ENCODE measurements around the gene ENO1. TPM values are rescaled to one million over a fixed set of nuclear protein-coding genes. Genes with fewer than 3 reads are reported as not detected.
A peak's percentile ranks its signal among the peaks of the same experiment; 100 is the strongest.
"Not testable (repeated sequence)": the region's sequence is repeated elsewhere in the genome, so short reads cannot be mapped to it uniquely, and the experiment has no call there.

ENO1 gene
- total RNA-seq, 1 experiment from 2014 or later, result 2,334 TPM

DNA sequence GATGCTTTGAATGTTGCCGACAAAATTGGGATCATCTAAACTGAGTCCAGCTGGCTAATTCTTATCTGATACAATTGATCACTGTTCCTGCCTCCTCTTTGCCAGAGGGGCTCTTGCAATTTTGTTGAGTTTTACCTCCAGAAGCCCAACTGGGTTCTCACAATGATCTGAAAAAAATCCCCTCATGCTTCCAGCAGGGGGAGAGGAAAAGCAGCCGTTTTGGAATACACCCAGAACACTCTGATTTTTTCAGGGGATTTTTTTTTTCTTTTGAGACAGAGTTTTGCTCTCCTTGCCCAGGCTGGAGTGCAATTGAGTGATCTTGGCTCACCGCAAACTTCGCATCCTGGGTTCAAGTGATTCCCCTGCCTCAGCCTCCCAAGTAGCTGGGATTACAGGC is 47.1 kb downstream of the ENO1 start:
- RAD21 ChIA-PET (ENCODE audit: low non-redundant PET in 1 of 2, low total read pairs in 2 of 2, uncharacterized antibody in 2 of 2, unreplicated experiment in 2 of 2), result no interaction called here
- Histone ChIP-seq H4K20me1 (ENCODE audit: insufficient read depth) (no peaks in the 10 kb centered on the region), H3K9me2 (ENCODE audit: insufficient read depth) (no peaks in the 10 kb centered on the region), H3K27ac (ENCODE audit: low read depth, low read length) (no peak overlapping the region), H3K4me2 (ENCODE audit: low read length) (no peak overlapping the region), H3K79me2 (ENCODE audit: insufficient read depth, low read length) (no peaks in the 10 kb centered on the region), H3K36me3 (ENCODE audit: control insufficient read depth in 1 of 2, insufficient read depth in 2 of 2, low read length in 2 of 2) (no peaks in the 10 kb centered on the region), H2AFZ (ENCODE audit: low read depth, low read length, poor library complexity, severe bottlenecking) (no peak overlapping the region), H3K9ac (ENCODE audit: low read length) (no peak overlapping the region), H3K27me3 (ENCODE audit: insufficient read depth, low read length) (no peaks in the 10 kb centered on the region), H3K4me3 (replicated peaks in 1 of 2; ENCODE audit: low read depth in 1 of 2, low read length in 2 of 2) (no peak overlapping the region), H3K9me3 (ENCODE audit: control insufficient read depth in 1 of 2, insufficient read depth in 1 of 2, low read depth in 1 of 2, low read length in 2 of 2) (no peaks in the 10 kb centered on the region), H3K4me1 (ENCODE audit: control insufficient read depth in 1 of 2, insufficient read depth in 2 of 2, low read length in 2 of 2) (peaks cover 0 to 10% of the 10 kb centered on the region in 2 experiments; a peak in 2 of 4 replicates)
- no peak for DNase-seq (ENCODE audit: low read depth, low spot score)
- ATAC-seq, result peak; percentile 46; the same call in 1 of the 2 replicates
- no peak for TF ChIP-seq FOSL1 (IDR thresholded peaks at IDR 0.05; ENCODE audit: low read depth)
- no peak for TF ChIP-seq SRF (IDR thresholded peaks at IDR 0.05; ENCODE audit: low read depth)
- TF ChIP-seq ZFX (IDR thresholded peaks at IDR 0.05), result no peak
- TF ChIP-seq EZH2 (IDR thresholded peaks at IDR 0.05), result no peak
- TF ChIP-seq, protein P1, sequence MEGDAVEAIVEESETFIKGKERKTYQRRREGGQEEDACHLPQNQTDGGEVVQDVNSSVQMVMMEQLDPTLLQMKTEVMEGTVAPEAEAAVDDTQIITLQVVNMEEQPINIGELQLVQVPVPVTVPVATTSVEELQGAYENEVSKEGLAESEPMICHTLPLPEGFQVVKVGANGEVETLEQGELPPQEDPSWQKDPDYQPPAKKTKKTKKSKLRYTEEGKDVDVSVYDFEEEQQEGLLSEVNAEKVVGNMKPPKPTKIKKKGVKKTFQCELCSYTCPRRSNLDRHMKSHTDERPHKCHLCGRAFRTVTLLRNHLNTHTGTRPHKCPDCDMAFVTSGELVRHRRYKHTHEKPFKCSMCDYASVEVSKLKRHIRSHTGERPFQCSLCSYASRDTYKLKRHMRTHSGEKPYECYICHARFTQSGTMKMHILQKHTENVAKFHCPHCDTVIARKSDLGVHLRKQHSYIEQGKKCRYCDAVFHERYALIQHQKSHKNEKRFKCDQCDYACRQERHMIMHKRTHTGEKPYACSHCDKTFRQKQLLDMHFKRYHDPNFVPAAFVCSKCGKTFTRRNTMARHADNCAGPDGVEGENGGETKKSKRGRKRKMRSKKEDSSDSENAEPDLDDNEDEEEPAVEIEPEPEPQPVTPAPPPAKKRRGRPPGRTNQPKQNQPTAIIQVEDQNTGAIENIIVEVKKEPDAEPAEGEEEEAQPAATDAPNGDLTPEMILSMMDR (IDR thresholded peaks at IDR 0.05 in 2 of 3, conservative IDR thresholded peaks at IDR 0.05 in 1 of 3; ENCODE audit: borderline replicate concordance in 1 of 3, insufficient read depth in 1 of 3, low read depth in 2 of 3, low read length in 2 of 3), result peak in 2 of 3 experiments; percentile 41 to 53; a peak in 3 of 6 replicates
- BruUV-seq (replicated peaks), result no TSS peak
- intact Hi-C loops (cut with micrococcal nuclease), result no loop called here
- CTCF ChIA-PET, result interaction anchor here (1.4 kb wide), 1 partner anchor 10 kb away, joined by 3 read pairs; no protein-coding TSS in a partner anchor
- POLR2A ChIA-PET, result no interaction called here

DNA sequence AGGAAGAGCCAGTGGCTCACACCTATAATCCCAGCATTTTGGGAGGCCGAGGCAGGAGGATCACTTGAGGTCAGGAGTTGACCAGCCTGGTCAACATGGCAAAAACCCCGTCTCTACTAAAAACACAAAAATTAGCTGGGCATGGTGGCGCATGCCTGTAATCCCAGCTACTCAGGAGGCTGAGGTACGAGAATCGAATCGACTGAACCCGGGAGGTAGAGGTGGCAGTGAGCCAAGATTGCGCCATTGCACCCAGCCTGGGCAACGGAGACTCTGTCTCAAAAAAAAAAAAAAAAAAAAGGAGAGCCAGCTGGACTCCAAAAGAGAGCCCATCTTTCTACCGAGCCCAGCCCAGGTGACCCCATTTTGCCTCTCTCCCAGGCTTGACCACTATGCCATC is 47.8 kb downstream of the ENO1 start:
- CTCF ChIA-PET, result not testable (repeated sequence)

More for the DNA sequence above, 47.8 kb downstream of the ENO1 start:
- H2AFZ ChIP-seq (ENCODE audit: low read depth, low read length, poor library complexity, severe bottlenecking); POLR2A ChIA-PET; H3K36me3 ChIP-seq (ENCODE audit: control insufficient read depth in 1 of 2, insufficient read depth in 2 of 2, low read length in 2 of 2); H3K4me3 ChIP-seq (replicated peaks in 1 of 2; ENCODE audit: low read depth in 1 of 2, low read length in 2 of 2); H3K9me2 ChIP-seq (ENCODE audit: insufficient read depth); H3K79me2 ChIP-seq (ENCODE audit: insufficient read depth, low read length); H4K20me1 ChIP-seq (ENCODE audit: insufficient read depth); H3K27me3 ChIP-seq (ENCODE audit: insufficient read depth, low read length); RAD21 ChIA-PET (ENCODE audit: low non-redundant PET in 1 of 2, low total read pairs in 2 of 2, uncharacterized antibody in 2 of 2, unreplicated experiment in 2 of 2); H3K9ac ChIP-seq (ENCODE audit: low read length); BruUV-seq (replicated peaks); H3K9me3 ChIP-seq (ENCODE audit: control insufficient read depth in 1 of 2, insufficient read depth in 1 of 2, low read depth in 1 of 2, low read length in 2 of 2); intact Hi-C loops (cut with micrococcal nuclease); DNase-seq (ENCODE audit: low read depth, low spot score); H3K4me2 ChIP-seq (ENCODE audit: low read length); ATAC-seq; H3K27ac ChIP-seq (ENCODE audit: low read depth, low read length): not testable (repeated sequence)
- peaks cover 0 to 14% of the 10 kb centered on the region in 2 experiments; a peak in 2 of 4 replicates for H3K4me1 ChIP-seq (ENCODE audit: control insufficient read depth in 1 of 2, insufficient read depth in 2 of 2, low read length in 2 of 2)

Data from HCT116 (cell line).